K562 (cell line): ENCODE measurements around the gene ZBTB46. TPM values are rescaled to one million over a fixed set of nuclear protein-coding genes. Genes with fewer than 3 reads are reported as not detected.
A peak's percentile ranks its signal among the peaks of the same experiment; 100 is the strongest.
"Not testable (repeated sequence)": the region's sequence is repeated elsewhere in the genome, so short reads cannot be mapped to it uniquely, and the experiment has no call there.

Experiments used
- ATAC-seq: fragments of 200-7000 bp; cut with Tn5 transposase; 3 replicates; pipeline ENCODE4 v1.9.1; 2020; ENCODE audit warnings: moderate library complexity
- BruUV-seq: library from RNA; stranded (reverse); fragments of 400-500 nt; replicated peaks from 2 replicates; lab custom pipeline; 2021; lab: Mats Ljungman, UMichigan
- CTCF ChIA-PET: fragments of 300-600 bp; formaldehyde crosslinking; extraction: SDS; loops from one replicate; lab custom pipeline; 2021; ENCODE audit warnings: low intra/inter-chr PET ratio; lab: Yijun Ruan, JAX
- POLR2A ChIA-PET: fragments of 300-600, 350-650 bp; sonication (Branson Sonifier 250); formaldehyde crosslinking; extraction: SDS; loops from one replicate; lab custom pipeline; 2021; ENCODE audit warnings: antibody characterized with exemption, inconsistent platforms; lab: Yijun Ruan, JAX
- DNase-seq, 4 experiments: peaks; one replicate each; pipeline versions ENCODE4 v3.0.0 to v3.0.0-alpha.2; 2011 to 2018; ENCODE audit warnings: low spot score in 3 of 4, mixed read lengths in 3 of 4; ENCODE audit errors: extremely low read depth in 1 of 4
- FAIRE-seq: peaks from 2 replicates; lab custom pipeline; 2011; peaks lifted over from hg19 to GRCh38; lab: Jason Lieb, UNC
- H2AFZ ChIP-seq: 2 replicates; pipeline ENCODE4 v1.6.0; 2011; ENCODE audit warnings: low read depth, low read length, control low read depth, inconsistent platforms
- H3K27ac ChIP-seq: fragments of 200-600 bp; 3 replicates; pipeline ENCODE4 v1.8.0; 2011; ENCODE audit warnings: low read depth, mild to moderate bottlenecking, control low read depth, inconsistent platforms, low read length, moderate library complexity, mixed read lengths; ENCODE audit errors: extremely low read depth
- H3K27me3 ChIP-seq, 2 experiments: fragments of 300-600 bp in 1 of 2; 2 replicates in 1 of 2; 3 replicates in 1 of 2; pipeline versions ENCODE4 v1.6.0 to v1.8.0; 2011; ENCODE audit warnings: inconsistent platforms in 2 of 2, low read length in 2 of 2, mild to moderate bottlenecking in 1 of 2, mixed read lengths in 1 of 2, moderate library complexity in 1 of 2; ENCODE audit not compliant: control insufficient read depth in 2 of 2, insufficient read depth in 2 of 2
- H3K36me3 ChIP-seq: fragments of 300-600 bp; 3 replicates; pipeline ENCODE4 v1.8.0; 2011; ENCODE audit warnings: mild to moderate bottlenecking, low read length, inconsistent platforms; ENCODE audit not compliant: control insufficient read depth, insufficient read depth
- H3K4me1 ChIP-seq, 2 experiments: fragments of 200-600 bp in 1 of 2; replicated peaks in 1 of 2; 2 replicates in 1 of 2; 3 replicates in 1 of 2; pipeline versions ENCODE4 v1.5.1 to v1.8.0; 2011; ENCODE audit warnings: inconsistent platforms in 2 of 2, low read length in 2 of 2, mild to moderate bottlenecking in 1 of 2, mixed read lengths in 1 of 2, moderate library complexity in 1 of 2; ENCODE audit not compliant: control insufficient read depth in 2 of 2, insufficient read depth in 2 of 2
- H3K4me2 ChIP-seq: 2 replicates; pipeline ENCODE4 v1.6.1; 2011; ENCODE audit warnings: low read length, control low read depth, inconsistent platforms, mixed read lengths; ENCODE audit not compliant: insufficient read depth
- H3K4me3 ChIP-seq: fragments of 200-600 bp; sonication (generic), shearing (Covaris generic); 2 replicates; pipeline ENCODE4 v1.5.1; 2016; ENCODE audit warnings: control low read depth, inconsistent platforms
- H3K79me2 ChIP-seq: fragments of 200-600 bp; 3 replicates; pipeline ENCODE4 v1.8.0; 2011; ENCODE audit warnings: low read length, inconsistent platforms; ENCODE audit not compliant: control insufficient read depth, insufficient read depth
- H3K9ac ChIP-seq, 2 experiments: 2 replicates each; pipeline versions ENCODE4 v1.6.0 to v1.6.1; 2011; ENCODE audit warnings: low read depth in 2 of 2, low read length in 2 of 2, control low read depth in 1 of 2, inconsistent platforms in 1 of 2, mild to moderate bottlenecking in 1 of 2, mixed read lengths in 1 of 2; ENCODE audit not compliant: insufficient read depth in 1 of 2
- H3K9me1 ChIP-seq: one replicate; pipeline ENCODE4 v1.6.0; 2011; ENCODE audit warnings: inconsistent platforms, mild to moderate bottlenecking, low read length, moderate library complexity; ENCODE audit not compliant: control insufficient read depth, insufficient read depth
- H3K9me3 ChIP-seq: replicated peaks from 2 replicates; pipeline ENCODE4 v1.5.1; 2011; ENCODE audit warnings: low read depth, low read length, inconsistent platforms; ENCODE audit not compliant: control insufficient read depth, insufficient read depth
- H4K20me1 ChIP-seq: replicated peaks from 2 replicates; pipeline ENCODE4 v1.6.1; 2011; ENCODE audit warnings: low read length, inconsistent platforms, mixed read lengths; ENCODE audit not compliant: control insufficient read depth, insufficient read depth
- BCOR ChIP-seq: fragments of 450-650 bp; IDR thresholded peaks from 2 replicates; pipeline ENCODE4 v1.6.1; 2016
- CBFA2T3 ChIP-seq: fragments of 450-650 bp; IDR thresholded peaks from 2 replicates; pipeline ENCODE4 v1.6.1; 2017
- ZNF146 ChIP-seq: IDR thresholded peaks from one replicate; pipeline ENCODE4 v1.6.1; 2018; ENCODE audit warnings: missing compliant biosample characterization; ENCODE audit not compliant: unreplicated experiment
- WGBS: fragments of 100-300 bp; shearing (Covaris generic); methylation state at CpG from one replicate; pipeline ENCODE4 v1.1.6; 2016; ENCODE audit warnings: low coverage, mixed read lengths; ENCODE audit not compliant: insufficient coverage; ENCODE audit errors: missing lambda C conversion rate; 5-methylcytosine and 5-hydroxymethylcytosine counted together
- in situ Hi-C: fragments of 300-500 bp; cut with MboI; formaldehyde crosslinking; loops from 4 replicates; pipeline ENCODE4 v1.15.0; 2018; ENCODE audit warnings: inconsistent platforms, mixed read lengths
- intact Hi-C: fragments of 100-400 bp; cut with micrococcal nuclease; formaldehyde crosslinking; loops from 2 replicates; pipeline ENCODE4 v1.14.2; 2022
- polyA plus RNA-seq, 8 experiments: library from polyadenylated mRNA; depleted of rRNA in 4 of 8; stranded (reverse) in 5 of 8; unstranded in 3 of 8; fragments of >200 nt; fragmentation: Nextera tagmentation in 2 of 8; fragmentation: Illumina TruSeq in 1 of 8; extraction: Ambion mirVana in 2 of 8; extraction: Trizol in 1 of 8; gene quantifications; 2 replicates each; pipeline versions ENCODE4 v1.2.1 to v1.2.3, GENCODE V29; 2011 to 2014; ENCODE audit warnings: inconsistent platforms in 1 of 8, missing spikeins in 1 of 8
- total RNA-seq, 7 experiments: library from RNA; depleted of rRNA in 6 of 7; stranded (reverse); fragments of >200 nt in 6 of 7; fragmentation: Illumina TruSeq in 2 of 7; extraction: Trizol in 2 of 7; gene quantifications; 2 replicates each; pipeline versions ENCODE4 v1.2.1 to v1.2.3, GENCODE V29; 2011 to 2021; ENCODE audit warnings: low replicate concordance in 1 of 7

The ZBTB46 gene
- total and polyA plus RNA-seq, 9 of the 15 experiments (the other 6 are each of a cell fraction or from before 2014, with no cell fraction given) = 0.29 to 4.1 (median 1.1) TPM

DNA sequence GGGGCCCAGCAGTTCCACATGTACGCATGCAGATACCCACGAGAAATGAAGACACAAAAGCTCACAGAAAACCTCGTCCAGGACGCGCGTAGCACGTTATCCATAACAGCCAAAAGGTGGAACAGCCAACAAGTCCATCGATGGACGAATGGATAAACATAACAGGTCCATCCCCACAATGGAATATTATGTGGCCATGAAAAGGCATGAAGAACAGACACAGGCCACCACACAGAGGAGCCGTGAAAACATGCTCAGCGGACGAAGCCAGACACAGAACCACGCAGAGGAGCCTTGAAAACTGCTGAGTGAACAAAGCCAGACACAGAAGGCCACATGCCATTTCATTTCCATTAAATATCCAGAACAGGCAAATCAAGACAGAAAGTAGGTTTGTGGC lies 53.5 kb downstream of the ZBTB46 start:
- in situ Hi-C loops = no loop called here

GRCh38 chr20:63776875-63777274 lies 54.2 kb downstream of the ZBTB46 start:
- FAIRE-seq, H3K9me3 ChIP-seq, H2AFZ ChIP-seq, H3K9ac ChIP-seq, H3K9me1 ChIP-seq, intact Hi-C loops, DNase-seq, ATAC-seq, H3K4me2 ChIP-seq, H3K27me3 ChIP-seq, in situ Hi-C loops, BruUV-seq, CTCF ChIA-PET, H3K4me3 ChIP-seq, H3K27ac ChIP-seq, H3K79me2 ChIP-seq, H3K36me3 ChIP-seq, H4K20me1 ChIP-seq: not testable (repeated sequence)
- peaks cover 12 to 39% of the 10 kb centered on the region in 2 experiments; a peak in 4 of 5 replicates for H3K4me1 ChIP-seq
- POLR2A ChIA-PET = interaction anchor here (0.7 to 1.5 kb wide), 2 partner anchors 9 to 13 kb away, joined by 3 to 4 read pairs; no protein-coding TSS in a partner anchor
- WGBS = 58% methylated on average over 16 of the region's 23 CpGs

More for the DNA sequence above, 53.5 kb downstream of the ZBTB46 start:
- no peak overlapping the region for H2AFZ ChIP-seq
- no TSS peak for BruUV-seq
- no peak for DNase-seq
- ATAC-seq = no peak
- intact Hi-C loops = no loop called here
- H3K9me1 ChIP-seq = no peaks in the 10 kb centered on the region
- no peak overlapping the region for H3K27ac ChIP-seq
- no peaks in the 10 kb centered on the region for H3K27me3 ChIP-seq
- ChIA-PET POLR2A (interaction anchor here (0.6 to 1.5 kb wide), 2 partner anchors 8 to 14 kb away, joined by 3 to 4 read pairs; no protein-coding TSS in a partner anchor), CTCF (no interaction called here)
- H3K4me3 ChIP-seq = no peak overlapping the region
- no peak for FAIRE-seq
- H3K9ac ChIP-seq = no peak overlapping the region
- H3K4me2 ChIP-seq = no peak overlapping the region
- H3K79me2 ChIP-seq = no peaks in the 10 kb centered on the region
- H3K36me3 ChIP-seq = no peaks in the 10 kb centered on the region
- H4K20me1 ChIP-seq = no peaks in the 10 kb centered on the region; the same call in 1 of the 2 replicates
- no peaks in the 10 kb centered on the region for H3K9me3 ChIP-seq
- peaks cover 12 to 43% of the 10 kb centered on the region in 2 experiments; a peak in 4 of 5 replicates for H3K4me1 ChIP-seq
- 51% methylated on average over 13 of the region's 13 CpGs for WGBS
- TF ChIP-seq CBFA2T3 (no peak), BCOR (0 out of 2 replicates have a peak, but pooled peaks have one; percentile 19), ZNF146 (CRISPR knock-in tag) (peak; percentile 91)
